Measurements from ENCODE around the gene CFAP410. TPM values are rescaled to one million over a fixed set of nuclear protein-coding genes. Genes with fewer than 3 reads are reported as not detected.

CFAP410 gene
- total and polyA plus RNA-seq, 2 of the 4 experiments (the other 2 are of a cell fraction): 3.8 to 10.3 TPM

GRCh38 chr21:44375761-44376241 is 36.6 kb upstream of the CFAP410 start:
- H2AK5ac ChIP-seq (ENCODE audit: low read depth, low read length): no peak overlapping the region
- H3K18ac ChIP-seq (ENCODE audit: low read depth, low read length): no peak overlapping the region
- H2AFZ ChIP-seq (replicated peaks; ENCODE audit: low read length, poor library complexity): no peak overlapping the region
- H3K27me3 ChIP-seq (ENCODE audit: control insufficient read depth, insufficient read depth, low read length): peaks cover 2% of the 10 kb centered on the region
- 60% methylated on average over 9 of the region's 19 CpGs; no CpG with 5 or more reads in 1 of the 2 experiments for WGBS, 2 experiments (ENCODE audit: extremely low coverage in 2 of 2, insufficient read length in 1 of 2)
- no peak overlapping the region for H2BK20ac ChIP-seq (ENCODE audit: low read depth, low read length)
- H3K56ac ChIP-seq (ENCODE audit: extremely low read depth, insufficient read depth, low read length): no peak overlapping the region
- DNase-seq (no peak), ATAC-seq (ENCODE audit: low read depth) (no peak)
- no peaks in the 10 kb centered on the region for H3K79me1 ChIP-seq (ENCODE audit: low read depth in 1 of 2, low read length in 2 of 2)
- no peak overlapping the region for H2AK9ac ChIP-seq (replicated peaks; ENCODE audit: low read depth, low read length, poor library complexity)
- no peak overlapping the region for H3K4ac ChIP-seq (ENCODE audit: low read depth, low read length)
- H3K9me1 ChIP-seq (ENCODE audit: insufficient read depth, low read length): no peaks in the 10 kb centered on the region
- in situ Hi-C loops (cut with MboI; ENCODE audit: low sequenced_read_pairs): no loop called here
- no peak overlapping the region for H2BK5ac ChIP-seq (ENCODE audit: low read depth, low read length, poor library complexity, severe bottlenecking)
- H2BK15ac ChIP-seq (ENCODE audit: low read depth, low read length): no peak overlapping the region
- no peaks in the 10 kb centered on the region for H3K4me1 ChIP-seq (ENCODE audit: control insufficient read depth, insufficient read depth, low read length)
- H2BK120ac ChIP-seq (ENCODE audit: low read depth, low read length): no peak overlapping the region
- H3K4me2 ChIP-seq (ENCODE audit: low read depth, low read length): no peak overlapping the region
- dilution Hi-C loops (cut with HindIII; ENCODE audit: low sequenced_read_pairs, unreplicated experiment): no loop called here
- H3K9me3 ChIP-seq (ENCODE audit: control insufficient read depth, insufficient read depth, low read length): peaks cover 15% of the 10 kb centered on the region
- no peak overlapping the region for H3K23ac ChIP-seq (ENCODE audit: low read depth, low read length)
- no peaks in the 10 kb centered on the region for H3K36me3 ChIP-seq (ENCODE audit: control insufficient read depth, insufficient read depth, low read length)
- POLR2A ChIA-PET (ENCODE audit: unreplicated experiment): no interaction called here
- CTCF ChIA-PET: no interaction called here
- no TSS peak for BruUV-seq (replicated peaks)
- H4K5ac ChIP-seq (ENCODE audit: low read depth, low read length): no peak overlapping the region
- H3K4me3 ChIP-seq (ENCODE audit: insufficient read depth, low read depth, low read length): no peak overlapping the region
- no peak overlapping the region for H3K9ac ChIP-seq (ENCODE audit: low read depth, low read length)
- no peak overlapping the region for H3K27ac ChIP-seq (ENCODE audit: insufficient read depth, low read length)
- H4K20me1 ChIP-seq (ENCODE audit: insufficient read depth, low read length): no peaks in the 10 kb centered on the region
- no peak overlapping the region for H4K8ac ChIP-seq (ENCODE audit: low read depth in 2 of 2, low read length in 2 of 2)
- intact Hi-C loops (cut with micrococcal nuclease): no loop called here
- no peak overlapping the region for H4K91ac ChIP-seq (ENCODE audit: insufficient read depth, low read depth, low read length)
- H3K14ac ChIP-seq (replicated peaks; ENCODE audit: low read depth, low read length): no peak overlapping the region
- TF ChIP-seq RAD21 (IDR thresholded peaks at IDR 0.05; ENCODE audit: low read length) (no peak), SMC3 (IDR thresholded peaks at IDR 0.05; ENCODE audit: low read depth, low read length) (no peak), MAFK (IDR thresholded peaks at IDR 0.05; ENCODE audit: low read depth, low read length) (no peak), NFE2L2 (IDR thresholded peaks at IDR 0.05; ENCODE audit: low read depth, low read length) (no peak), RFX5 (IDR thresholded peaks at IDR 0.05; ENCODE audit: low read depth, low read length) (no peak), MAZ (IDR thresholded peaks at IDR 0.05; ENCODE audit: borderline replicate concordance, low read depth, low read length) (no peak), FOS (IDR thresholded peaks at IDR 0.05; ENCODE audit: low read depth, low read length) (no peak), MXI1 (IDR thresholded peaks at IDR 0.05; ENCODE audit: borderline replicate concordance, low read depth, low read length) (no peak), CEBPB (IDR thresholded peaks at IDR 0.05; ENCODE audit: low read depth, low read length) (no peak), RCOR1 (IDR thresholded peaks at IDR 0.05; ENCODE audit: insufficient replicate concordance, low read length) (no peak), CHD1 (IDR thresholded peaks at IDR 0.05; ENCODE audit: low read depth, low read length) (no peak), POLR2A (IDR thresholded peaks at IDR 0.05; ENCODE audit: low read depth, low read length) (no peak), BHLHE40 (IDR thresholded peaks at IDR 0.05; ENCODE audit: low read depth, low read length) (no peak)
- TF ChIP-seq, protein P1, sequence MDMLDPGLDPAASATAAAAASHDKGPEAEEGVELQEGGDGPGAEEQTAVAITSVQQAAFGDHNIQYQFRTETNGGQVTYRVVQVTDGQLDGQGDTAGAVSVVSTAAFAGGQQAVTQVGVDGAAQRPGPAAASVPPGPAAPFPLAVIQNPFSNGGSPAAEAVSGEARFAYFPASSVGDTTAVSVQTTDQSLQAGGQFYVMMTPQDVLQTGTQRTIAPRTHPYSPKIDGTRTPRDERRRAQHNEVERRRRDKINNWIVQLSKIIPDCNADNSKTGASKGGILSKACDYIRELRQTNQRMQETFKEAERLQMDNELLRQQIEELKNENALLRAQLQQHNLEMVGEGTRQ (IDR thresholded peaks at IDR 0.05; ENCODE audit: low read depth, low read length): no peak
- TF ChIP-seq, protein P2, sequence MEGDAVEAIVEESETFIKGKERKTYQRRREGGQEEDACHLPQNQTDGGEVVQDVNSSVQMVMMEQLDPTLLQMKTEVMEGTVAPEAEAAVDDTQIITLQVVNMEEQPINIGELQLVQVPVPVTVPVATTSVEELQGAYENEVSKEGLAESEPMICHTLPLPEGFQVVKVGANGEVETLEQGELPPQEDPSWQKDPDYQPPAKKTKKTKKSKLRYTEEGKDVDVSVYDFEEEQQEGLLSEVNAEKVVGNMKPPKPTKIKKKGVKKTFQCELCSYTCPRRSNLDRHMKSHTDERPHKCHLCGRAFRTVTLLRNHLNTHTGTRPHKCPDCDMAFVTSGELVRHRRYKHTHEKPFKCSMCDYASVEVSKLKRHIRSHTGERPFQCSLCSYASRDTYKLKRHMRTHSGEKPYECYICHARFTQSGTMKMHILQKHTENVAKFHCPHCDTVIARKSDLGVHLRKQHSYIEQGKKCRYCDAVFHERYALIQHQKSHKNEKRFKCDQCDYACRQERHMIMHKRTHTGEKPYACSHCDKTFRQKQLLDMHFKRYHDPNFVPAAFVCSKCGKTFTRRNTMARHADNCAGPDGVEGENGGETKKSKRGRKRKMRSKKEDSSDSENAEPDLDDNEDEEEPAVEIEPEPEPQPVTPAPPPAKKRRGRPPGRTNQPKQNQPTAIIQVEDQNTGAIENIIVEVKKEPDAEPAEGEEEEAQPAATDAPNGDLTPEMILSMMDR (conservative IDR thresholded peaks at IDR 0.05; ENCODE audit: low read depth, low read length): no peak
